Progenitor cell of endocrine pancreas (in vitro differentiated cells): ENCODE results near the gene CAMKMT. TPM values are rescaled to one million over a fixed set of nuclear protein-coding genes. Genes with fewer than 3 reads are reported as not detected.

Experiments used
- DNase-seq: peaks from one replicate; pipeline ENCODE4 v3.0.0; 2021; ENCODE audit warnings: low spot score; ENCODE audit not compliant: unreplicated experiment
- H3K27ac Mint-ChIP-seq: 2 replicates; pipeline ENCODE4 v1.8.0; 2021; ENCODE audit warnings: mild to moderate bottlenecking, moderate library complexity, mixed read lengths
- H3K27me3 Mint-ChIP-seq: 2 replicates; pipeline ENCODE4 v1.8.0; 2021; ENCODE audit warnings: mixed read lengths
- H3K36me3 Mint-ChIP-seq: 2 replicates; pipeline ENCODE4 v1.8.0; 2022; ENCODE audit warnings: mixed read lengths; ENCODE audit not compliant: insufficient read depth
- H3K4me1 Mint-ChIP-seq: 2 replicates; pipeline ENCODE4 v1.8.0; 2021; ENCODE audit warnings: low read depth, mixed read lengths
- H3K4me3 Mint-ChIP-seq: 2 replicates; pipeline ENCODE4 v1.8.0; 2021; ENCODE audit warnings: low read depth, mild to moderate bottlenecking, moderate library complexity, mixed read lengths
- H3K9me3 Mint-ChIP-seq: 2 replicates; pipeline ENCODE4 v1.8.0; 2021; ENCODE audit warnings: low read depth, mixed read lengths
- CTCF ChIP-seq: fragments of 200-600 bp; sonication (generic); IDR thresholded peaks from one replicate; pipeline ENCODE4 v1.5.0; 2021; ENCODE audit warnings: antibody characterized with exemption, mild to moderate bottlenecking; ENCODE audit not compliant: unreplicated experiment
- total RNA-seq: library from RNA; stranded (reverse); gene quantifications from 2 replicates; pipeline ENCODE4 v1.2.1, GENCODE V29; 2021

The CAMKMT gene
- total RNA-seq, 1 donor from 2014 or later: 20.3 TPM

GRCh38 chr2:44763275-44763782 is 401.6 kb downstream of the CAMKMT start:
- Mint-ChIP-seq H3K27me3 (peaks cover 41% of the 10 kb centered on the region), H3K9me3 (no peaks in the 10 kb centered on the region)

DNA sequence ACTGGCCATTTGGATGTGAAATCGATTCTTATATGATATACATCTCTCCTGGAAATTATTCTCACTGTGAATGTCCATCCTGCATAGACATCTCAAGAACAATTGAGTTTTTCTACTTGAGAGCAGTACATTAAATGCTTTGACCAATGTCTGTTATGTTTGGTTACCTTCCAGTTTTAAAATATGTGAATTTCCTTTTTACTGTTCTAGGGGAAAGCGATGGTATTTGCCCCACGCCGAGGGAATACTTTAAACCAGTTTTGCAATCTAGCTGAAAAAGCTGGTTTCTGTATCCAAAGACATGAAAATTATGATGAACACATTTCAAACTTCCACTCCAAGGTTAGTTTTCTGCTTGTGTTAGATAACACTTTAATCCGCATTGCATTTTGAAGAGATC is 404.5 kb downstream of the CAMKMT start:
- peaks cover 1% of the 10 kb centered on the region for H3K36me3 Mint-ChIP-seq
- no peak overlapping the region for H3K4me3 Mint-ChIP-seq
- TF ChIP-seq CTCF: no peak
- no peaks in the 10 kb centered on the region for H3K4me1 Mint-ChIP-seq
- H3K27me3 Mint-ChIP-seq: peaks cover 61% of the 10 kb centered on the region
- H3K27ac Mint-ChIP-seq: no peak overlapping the region
- no peak for DNase-seq
- no peaks in the 10 kb centered on the region for H3K9me3 Mint-ChIP-seq

More at GRCh38 chr2:44763275-44763782, 401.6 kb downstream of the CAMKMT start:
- H3K27ac Mint-ChIP-seq: no peak overlapping the region
- TF ChIP-seq CTCF: no peak
- H3K36me3 Mint-ChIP-seq: peaks cover 1% of the 10 kb centered on the region
- DNase-seq: no peak
- no peaks in the 10 kb centered on the region for H3K4me1 Mint-ChIP-seq
- H3K4me3 Mint-ChIP-seq: no peak overlapping the region

GRCh38 chr2:44766777-44767176 is 405.0 kb downstream of the CAMKMT start:
- no peak overlapping the region for H3K4me3 Mint-ChIP-seq
- TF ChIP-seq CTCF: no peak
- H3K27ac Mint-ChIP-seq: no peak overlapping the region
- H3K36me3 Mint-ChIP-seq: peaks cover 1% of the 10 kb centered on the region
- DNase-seq: no peak
- no peaks in the 10 kb centered on the region for H3K9me3 Mint-ChIP-seq
- no peaks in the 10 kb centered on the region for H3K4me1 Mint-ChIP-seq
- H3K27me3 Mint-ChIP-seq: peaks cover 61% of the 10 kb centered on the region

DNA sequence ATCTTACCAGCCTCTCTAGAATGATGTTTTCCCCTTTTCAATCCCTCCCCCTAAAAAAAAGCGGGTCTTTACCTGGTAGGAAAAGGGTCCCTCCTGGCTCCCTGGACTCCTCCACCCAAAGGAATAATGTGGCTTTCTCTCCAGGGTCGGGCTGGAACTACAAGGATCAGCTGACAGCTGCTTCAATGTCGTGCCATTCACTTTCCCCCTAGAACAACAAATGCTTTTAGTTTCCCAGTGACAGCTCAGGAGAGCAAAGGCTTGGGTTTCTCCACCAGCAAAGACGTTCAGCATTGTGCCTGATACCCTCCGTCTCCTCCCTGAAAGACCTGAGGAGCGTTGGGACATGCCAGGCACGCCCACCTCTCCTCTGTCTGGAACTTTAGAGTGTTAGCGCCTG is 405.9 kb downstream of the CAMKMT start:
- peaks cover 1% of the 10 kb centered on the region for H3K4me1 Mint-ChIP-seq
- DNase-seq: no peak
- H3K9me3 Mint-ChIP-seq: no peaks in the 10 kb centered on the region
- H3K27me3 Mint-ChIP-seq: peaks cover 59% of the 10 kb centered on the region
- H3K27ac Mint-ChIP-seq: no peak overlapping the region
- H3K4me3 Mint-ChIP-seq: no peak overlapping the region
- peaks cover 1% of the 10 kb centered on the region for H3K36me3 Mint-ChIP-seq
- no peak for TF ChIP-seq CTCF

GRCh38 chr2:44768438-44769236 is 406.9 kb downstream of the CAMKMT start:
- Mint-ChIP-seq H3K27me3 (peaks cover 55% of the 10 kb centered on the region), H3K4me1 (peaks cover 1% of the 10 kb centered on the region), H3K9me3 (no peaks in the 10 kb centered on the region), H3K27ac (no peak overlapping the region), H3K4me3 (no peak overlapping the region), H3K36me3 (peaks cover 1% of the 10 kb centered on the region)
- no peak for TF ChIP-seq CTCF
- no peak for DNase-seq
